GM06990 (cell line): ENCODE data around the gene RASSF6.
"Not testable (repeated sequence)": the region's sequence is repeated elsewhere in the genome, so short reads cannot be mapped to it uniquely, and the experiment has no call there.

ENCODE experiments used
- DNase-seq: peaks from one replicate; pipeline ENCODE4 v3.0.0-alpha.2; 2011; ENCODE audit not compliant: insufficient read length; ENCODE audit errors: extremely low read depth
- H3K27me3 ChIP-seq: replicated peaks from 2 replicates; pipeline ENCODE4 v1.6.0; 2011; ENCODE audit warnings: low read length; ENCODE audit not compliant: control insufficient read depth, insufficient read depth
- H3K36me3 ChIP-seq: 2 replicates; pipeline ENCODE4 v1.5.1; 2011; ENCODE audit warnings: low read length; ENCODE audit not compliant: control insufficient read depth, insufficient read depth
- H3K4me3 ChIP-seq: replicated peaks from 2 replicates; pipeline ENCODE4 v1.5.1; 2011; ENCODE audit warnings: low read depth, mild to moderate bottlenecking, control low read depth, low read length
- CTCF ChIP-seq: IDR thresholded peaks from 2 replicates; pipeline ENCODE4 v1.5.1; 2011; ENCODE audit warnings: low read length, control low read depth, mild to moderate bottlenecking, inconsistent platforms; ENCODE audit not compliant: insufficient read depth, poor library complexity, severe bottlenecking

The RASSF6 gene

DNA sequence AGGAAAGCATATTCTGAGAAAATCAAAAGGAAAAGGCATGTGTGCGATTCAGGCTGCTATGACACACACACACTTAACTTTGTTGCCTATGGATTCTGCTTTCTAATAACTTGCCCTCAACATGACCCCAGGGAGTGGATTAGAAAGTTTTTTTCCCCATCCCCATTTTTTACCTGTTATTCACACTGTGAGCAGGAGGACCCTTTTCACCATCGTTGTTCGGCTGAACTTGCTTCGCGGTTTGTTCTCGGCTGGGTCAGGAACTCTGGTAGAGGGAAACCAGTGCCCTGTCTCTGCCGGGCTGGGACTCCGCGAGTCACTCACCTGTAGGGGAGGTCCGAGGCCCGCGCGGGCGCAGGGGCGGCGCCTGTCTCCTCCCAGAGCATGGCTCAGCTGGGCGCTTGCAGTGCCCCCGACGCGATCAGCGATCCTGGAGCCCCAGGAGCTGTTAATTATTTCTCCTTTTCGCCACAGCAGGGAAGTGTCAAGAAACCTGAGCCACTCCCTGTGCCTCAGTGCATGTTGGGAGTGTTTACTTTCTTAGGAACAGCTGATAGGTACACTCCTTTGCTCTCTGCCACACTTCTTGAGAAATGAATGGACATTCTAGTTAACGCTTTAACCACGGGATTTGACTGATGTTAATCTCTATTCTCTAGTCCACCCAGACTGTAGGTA is at the start of gene RASSF6:
Gene RASSF6, minus strand, starts transcription at position 322 of the 678 bp plus-strand sequence. CDS start 8,641 bp downstream, outside the sequence.
- peak; percentile 47 for DNase-seq
- TF ChIP-seq CTCF = peak; percentile 15
- Histone ChIP-seq H3K27me3 (no peaks in the 10 kb centered on the region), H3K4me3 (peak within 1 kb of the TSS; percentile 46), H3K36me3 (no peaks in the 10 kb centered on the region)

GRCh38 chr4:73669410-73670183 is 49.4 kb upstream of the RASSF6 start:
- no peaks in the 10 kb centered on the region for H3K36me3 ChIP-seq
- TF ChIP-seq CTCF = no peak
- H3K4me3 ChIP-seq = no peak overlapping the region
- no peaks in the 10 kb centered on the region for H3K27me3 ChIP-seq
- no peak for DNase-seq

DNA sequence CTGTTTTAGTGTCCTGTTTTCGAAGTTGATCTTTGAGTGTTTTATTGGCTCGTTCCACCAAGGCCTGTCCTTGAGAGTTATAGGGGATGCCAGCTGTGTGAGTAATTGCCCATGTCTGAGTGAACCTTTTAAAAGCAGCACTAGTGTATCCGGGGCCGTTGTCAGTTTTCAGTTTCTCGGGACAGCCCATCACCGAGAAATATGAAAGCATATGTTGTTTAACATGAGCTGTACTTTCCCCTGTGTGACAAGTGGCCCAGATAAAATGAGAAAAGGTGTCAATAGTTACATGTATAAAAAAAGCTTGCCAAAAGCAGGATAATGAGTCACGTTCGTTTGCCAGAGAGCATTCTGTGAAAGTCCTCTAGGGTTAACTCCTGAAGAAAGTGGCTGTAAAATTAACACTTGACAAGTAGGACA is 48.6 kb upstream of the RASSF6 start:
- no peak overlapping the region for H3K4me3 ChIP-seq
- no peak for TF ChIP-seq CTCF
- H3K27me3 ChIP-seq = no peaks in the 10 kb centered on the region
- no peak for DNase-seq
- H3K36me3 ChIP-seq = no peaks in the 10 kb centered on the region

DNA sequence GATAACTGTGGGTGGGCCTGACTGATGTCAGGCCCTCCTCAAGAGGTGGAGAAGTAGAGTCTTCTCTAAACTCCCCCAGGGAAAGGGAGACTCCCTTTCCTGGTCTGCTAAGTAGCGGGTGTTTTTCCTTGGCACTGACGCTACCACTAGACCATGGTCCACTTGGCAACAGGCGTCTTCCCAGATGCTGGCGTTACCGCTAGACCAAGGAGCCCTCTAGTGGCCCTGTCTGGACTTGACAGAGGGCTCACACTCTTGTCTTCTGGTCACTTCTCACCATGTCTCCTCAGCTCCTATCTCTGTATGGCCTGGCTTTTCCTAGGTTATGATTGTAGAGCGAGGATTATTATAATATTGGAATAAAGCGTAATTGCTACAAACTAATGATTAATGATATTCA is 45.7 kb upstream of the RASSF6 start:
- not testable (repeated sequence) for H3K4me3 ChIP-seq, H3K27me3 ChIP-seq, DNase-seq, H3K36me3 ChIP-seq
- TF ChIP-seq CTCF = peak; percentile 26

- TF ChIP-seq CTCF = no peak
- H3K4me3 ChIP-seq = no peak overlapping the region
- no peaks in the 10 kb centered on the region for H3K27me3 ChIP-seq
- H3K36me3 ChIP-seq = no peaks in the 10 kb centered on the region
- no peak for DNase-seq
Observed at GRCh38 chr4:73664470-73664869, 44.2 kb upstream of the RASSF6 start.

- Histone ChIP-seq H3K4me3 (no peak overlapping the region), H3K36me3 (no peaks in the 10 kb centered on the region), H3K27me3 (no peaks in the 10 kb centered on the region)
- no peak for DNase-seq
- TF ChIP-seq CTCF = no peak
Observed at GRCh38 chr4:73663576-73663975, 43.3 kb upstream of the RASSF6 start.
